OCI-LY7 (cell line): ENCODE data around the gene TTC33. TPM values are rescaled to one million over a fixed set of nuclear protein-coding genes. Genes with fewer than 3 reads are reported as not detected.

ENCODE experiments used
- BruUV-seq: library from RNA; stranded (reverse); fragments of 400-500 nt; replicated peaks from 2 replicates; lab custom pipeline; 2021; lab: Mats Ljungman, UMichigan
- CTCF ChIA-PET: fragments of 300-600 bp; sonication (Branson Sonifier 250); formaldehyde crosslinking; loops from one replicate; lab custom pipeline; 2022; ENCODE audit warnings: antibody characterized with exemption; ENCODE audit not compliant: unreplicated experiment; lab: Charles Lee
- POLR2A ChIA-PET: fragments of 300-600 bp; sonication (Branson Sonifier 250); formaldehyde crosslinking; loops from one replicate; lab custom pipeline; 2022; ENCODE audit warnings: antibody characterized with exemption; lab: Charles Lee
- DNase-seq: peaks from one replicate; pipeline ENCODE4 v3.0.0-alpha.2; 2015; ENCODE audit warnings: low spot score
- H2AFZ ChIP-seq: fragments of 200-600 bp; sonication (generic), shearing (Covaris generic); 2 replicates; pipeline ENCODE4 v1.6.1; 2014; ENCODE audit warnings: mild to moderate bottlenecking, antibody characterized with exemption, low read length, moderate library complexity
- H3K27ac ChIP-seq: fragments of 200-600 bp; sonication (generic); 2 replicates; pipeline ENCODE4 v1.5.1; 2014; ENCODE audit warnings: mixed run types, low read depth, mild to moderate bottlenecking, moderate library complexity, low read length, inconsistent platforms; ENCODE audit not compliant: poor library complexity, severe bottlenecking
- H3K36me3 ChIP-seq: fragments of 200-600 bp; sonication (generic); 2 replicates; pipeline ENCODE4 v1.6.1; 2014; ENCODE audit warnings: mild to moderate bottlenecking, antibody characterized with exemption, low read length, moderate library complexity, mixed read lengths; ENCODE audit not compliant: insufficient read depth
- H3K4me1 ChIP-seq: fragments of 200-600 bp; sonication (generic); 2 replicates; pipeline ENCODE4 v1.5.1; 2014; ENCODE audit warnings: mild to moderate bottlenecking, low read length; ENCODE audit not compliant: insufficient read depth, poor library complexity, severe bottlenecking
- H3K4me2 ChIP-seq: fragments of 200-600 bp; sonication (generic); 2 replicates; pipeline ENCODE4 v1.6.1; 2014; ENCODE audit warnings: mild to moderate bottlenecking, low read length
- H3K4me3 ChIP-seq: fragments of 200-600 bp; sonication (generic); 2 replicates; pipeline ENCODE4 v1.5.1; 2014; ENCODE audit warnings: mild to moderate bottlenecking, low read depth, low read length; ENCODE audit not compliant: poor library complexity, severe bottlenecking
- H3K79me2 ChIP-seq: fragments of 200-600 bp; sonication (generic); 2 replicates; pipeline ENCODE4 v1.6.1; 2016; ENCODE audit warnings: low read depth, mild to moderate bottlenecking, low read length, moderate library complexity, mixed read lengths; ENCODE audit not compliant: insufficient read depth
- H3K9me2 ChIP-seq: fragments of 200-600 bp; sonication (generic); 2 replicates; pipeline ENCODE4 v1.6.1; 2016; ENCODE audit warnings: mild to moderate bottlenecking, low read length, mixed read lengths; ENCODE audit not compliant: insufficient read depth
- H3K9me3 ChIP-seq: fragments of 200-600 bp; sonication (generic); 2 replicates; pipeline ENCODE4 v1.6.1; 2014; ENCODE audit warnings: mild to moderate bottlenecking, mixed run types, low read length, mixed read lengths
- H4K20me1 ChIP-seq: fragments of 200-600 bp; sonication (generic); 2 replicates; pipeline ENCODE4 v1.6.1; 2014; ENCODE audit warnings: mild to moderate bottlenecking, antibody characterized with exemption, low read length, moderate library complexity, mixed read lengths; ENCODE audit not compliant: insufficient read depth
- EZH2phosphoT487 ChIP-seq: fragments of 200-600 bp; sonication (generic); IDR thresholded peaks from 2 replicates; pipeline ENCODE4 v1.6.1; 2018; ENCODE audit warnings: low read depth, borderline replicate concordance, mild to moderate bottlenecking, mixed run types, antibody characterized with exemption, low read length, moderate library complexity, mixed read lengths
- intact Hi-C: fragments of 100-400 bp; cut with micrococcal nuclease; formaldehyde crosslinking; loops from one replicate; pipeline ENCODE4 v1.10.0; 2022; ENCODE audit not compliant: unreplicated experiment
- total RNA-seq, 2 experiments: library from RNA; depleted of rRNA in 1 of 2; stranded (reverse); fragments of >200 nt in 1 of 2; shearing (Covaris generic) in 1 of 2; gene quantifications; 2 replicates each; pipeline ENCODE4 v1.2.3, GENCODE V29; 2014 to 2022
- TF ChIP-seq, protein P1 (sequence below): fragments of 200-600 bp; sonication (generic); conservative IDR thresholded peaks from 2 replicates; pipeline ENCODE4 v1.5.1; 2014; ENCODE audit warnings: mild to moderate bottlenecking, antibody characterized with exemption, low read length, moderate library complexity, mixed read lengths

The TTC33 gene
- total RNA-seq, 2 experiments from 2014 or later: 15.9 to 20.5 TPM

DNA sequence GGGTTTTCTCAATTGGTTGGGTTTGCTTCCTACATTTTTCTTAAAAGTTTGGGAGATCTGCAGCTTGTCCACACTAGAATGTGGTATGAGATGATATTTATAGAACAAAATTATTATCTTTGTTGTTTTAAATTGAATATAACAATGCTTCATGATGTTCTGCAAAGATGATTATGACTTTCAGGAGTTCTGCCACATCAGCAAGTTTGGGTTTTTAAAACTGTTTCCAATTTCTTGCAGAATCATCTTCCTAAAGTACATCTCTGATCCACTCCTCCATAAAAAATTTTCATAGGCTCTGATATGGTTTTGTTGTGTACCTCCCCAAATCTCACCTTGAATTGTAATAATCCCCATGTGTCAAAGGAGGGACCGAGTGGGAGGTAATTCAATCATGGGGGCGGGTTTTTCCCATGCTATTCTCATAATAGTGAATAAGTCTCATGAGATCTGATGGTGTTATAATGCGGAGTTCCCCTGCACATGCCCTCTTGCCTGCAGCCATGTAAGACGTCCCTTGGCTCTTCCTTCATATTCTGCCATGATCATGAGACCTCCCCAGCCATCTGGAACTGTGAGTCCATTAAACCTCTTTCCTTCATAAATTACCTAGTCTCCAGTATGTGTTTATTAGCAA lies 195.2 kb downstream of the TTC33 start:
- ChIA-PET POLR2A (no interaction called here), CTCF (no interaction called here)
- DNase-seq: no peak
- H4K20me1 ChIP-seq: no peaks in the 10 kb centered on the region
- no peak overlapping the region for H2AFZ ChIP-seq
- no TSS peak for BruUV-seq
- intact Hi-C loops: no loop called here
- no peaks in the 10 kb centered on the region for H3K9me3 ChIP-seq
- no peaks in the 10 kb centered on the region for H3K79me2 ChIP-seq
- no peak overlapping the region for H3K27ac ChIP-seq
- TF ChIP-seq EZH2phosphoT487: no peak
- TF ChIP-seq, protein P1, sequence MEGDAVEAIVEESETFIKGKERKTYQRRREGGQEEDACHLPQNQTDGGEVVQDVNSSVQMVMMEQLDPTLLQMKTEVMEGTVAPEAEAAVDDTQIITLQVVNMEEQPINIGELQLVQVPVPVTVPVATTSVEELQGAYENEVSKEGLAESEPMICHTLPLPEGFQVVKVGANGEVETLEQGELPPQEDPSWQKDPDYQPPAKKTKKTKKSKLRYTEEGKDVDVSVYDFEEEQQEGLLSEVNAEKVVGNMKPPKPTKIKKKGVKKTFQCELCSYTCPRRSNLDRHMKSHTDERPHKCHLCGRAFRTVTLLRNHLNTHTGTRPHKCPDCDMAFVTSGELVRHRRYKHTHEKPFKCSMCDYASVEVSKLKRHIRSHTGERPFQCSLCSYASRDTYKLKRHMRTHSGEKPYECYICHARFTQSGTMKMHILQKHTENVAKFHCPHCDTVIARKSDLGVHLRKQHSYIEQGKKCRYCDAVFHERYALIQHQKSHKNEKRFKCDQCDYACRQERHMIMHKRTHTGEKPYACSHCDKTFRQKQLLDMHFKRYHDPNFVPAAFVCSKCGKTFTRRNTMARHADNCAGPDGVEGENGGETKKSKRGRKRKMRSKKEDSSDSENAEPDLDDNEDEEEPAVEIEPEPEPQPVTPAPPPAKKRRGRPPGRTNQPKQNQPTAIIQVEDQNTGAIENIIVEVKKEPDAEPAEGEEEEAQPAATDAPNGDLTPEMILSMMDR: no peak
- no peak overlapping the region for H3K4me3 ChIP-seq
- no peak overlapping the region for H3K4me2 ChIP-seq
- no peaks in the 10 kb centered on the region for H3K4me1 ChIP-seq
- no peaks in the 10 kb centered on the region for H3K36me3 ChIP-seq
- no peaks in the 10 kb centered on the region for H3K9me2 ChIP-seq

DNA sequence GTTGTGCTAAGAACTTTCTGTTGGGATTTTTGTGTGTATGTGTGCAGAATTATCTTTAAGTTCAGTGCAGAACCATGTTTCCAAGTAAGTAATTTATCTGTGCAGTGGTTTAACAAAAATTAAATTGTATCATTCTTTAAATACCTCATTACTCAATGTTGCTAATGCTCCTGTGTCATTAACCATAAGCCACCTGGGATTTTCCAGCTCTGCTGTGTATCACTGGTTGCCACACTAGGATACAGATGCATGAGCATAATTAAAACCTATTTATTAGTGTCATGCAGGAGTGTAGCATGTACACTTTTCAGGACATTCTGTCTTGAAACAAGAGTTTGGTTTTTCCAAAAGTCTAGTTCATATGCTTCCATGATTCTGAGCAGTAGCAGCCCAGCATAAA lies 196.5 kb downstream of the TTC33 start:
- ChIA-PET CTCF (no interaction called here), POLR2A (no interaction called here)
- BruUV-seq: no TSS peak
- Histone ChIP-seq H2AFZ (no peak overlapping the region), H3K79me2 (no peaks in the 10 kb centered on the region), H3K4me3 (no peak overlapping the region), H3K27ac (no peak overlapping the region), H3K36me3 (no peaks in the 10 kb centered on the region), H3K9me3 (no peaks in the 10 kb centered on the region), H4K20me1 (no peaks in the 10 kb centered on the region), H3K4me2 (no peak overlapping the region), H3K4me1 (no peaks in the 10 kb centered on the region), H3K9me2 (no peaks in the 10 kb centered on the region)
- TF ChIP-seq, protein P1: no peak
- no peak for TF ChIP-seq EZH2phosphoT487
- intact Hi-C loops: no loop called here
- no peak for DNase-seq

DNA sequence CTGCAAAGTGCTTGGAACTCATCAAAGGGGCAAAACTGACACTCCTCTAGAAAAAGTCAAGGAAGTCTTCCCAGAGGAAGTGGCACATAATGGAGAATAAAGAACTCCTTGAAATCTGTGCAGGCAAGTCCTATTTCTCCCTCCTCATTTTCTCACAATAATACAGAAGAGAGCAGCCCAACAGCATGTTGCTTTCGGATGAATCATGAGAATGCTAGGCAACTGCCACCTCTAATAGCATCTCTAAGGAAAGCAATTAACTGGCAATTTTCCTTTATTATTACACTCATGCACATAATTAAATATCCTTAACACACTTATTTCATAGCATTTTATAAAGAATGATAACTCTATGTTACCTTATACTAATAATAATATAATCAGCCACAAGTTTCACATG lies 198.3 kb downstream of the TTC33 start:
- Histone ChIP-seq H3K79me2 (no peaks in the 10 kb centered on the region), H3K4me3 (no peak overlapping the region), H3K9me3 (no peaks in the 10 kb centered on the region), H2AFZ (no peak overlapping the region), H4K20me1 (no peaks in the 10 kb centered on the region), H3K36me3 (no peaks in the 10 kb centered on the region), H3K27ac (no peak overlapping the region), H3K4me2 (no peak overlapping the region), H3K9me2 (no peaks in the 10 kb centered on the region), H3K4me1 (no peaks in the 10 kb centered on the region)
- intact Hi-C loops: no loop called here
- CTCF ChIA-PET: no interaction called here
- POLR2A ChIA-PET: no interaction called here
- BruUV-seq: no TSS peak
- TF ChIP-seq, protein P1: no peak
- no peak for TF ChIP-seq EZH2phosphoT487
- no peak for DNase-seq
